Measurements from ENCODE around the gene RDH5.

DNA sequence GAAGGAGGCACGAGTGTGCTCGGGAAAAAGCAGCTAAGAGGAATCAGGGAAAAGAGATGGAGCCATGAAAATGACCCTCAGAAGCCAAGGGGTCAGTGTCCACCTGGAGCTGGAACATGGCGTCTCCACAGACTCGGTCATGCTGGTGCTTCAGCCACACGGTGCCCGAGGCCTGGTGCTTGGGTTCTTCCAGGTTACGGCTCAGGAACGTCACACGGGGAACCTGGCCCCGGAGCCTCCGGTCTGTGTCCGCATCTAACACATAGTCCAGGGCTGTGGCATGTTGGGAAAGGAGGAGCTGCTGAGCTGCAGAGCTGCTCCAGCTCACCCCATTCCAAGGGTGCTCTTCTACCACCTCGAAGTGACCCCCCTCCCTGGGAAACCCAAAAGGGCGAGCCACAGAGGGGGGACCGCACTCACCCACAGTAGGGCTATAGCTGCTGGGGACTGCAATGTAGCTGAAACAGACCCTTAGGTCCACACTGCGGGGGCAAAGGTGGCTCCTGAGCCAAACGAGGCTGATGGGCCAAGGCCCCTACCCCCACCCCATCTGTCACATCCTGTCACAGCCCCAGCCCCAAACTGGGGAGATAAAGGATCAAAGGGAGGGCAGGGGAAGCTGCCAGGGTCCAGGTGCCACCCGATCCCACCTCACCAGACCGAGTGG lies 23.3 kb upstream of the RDH5 start:
- no peak for TF ChIP-seq CTCF (IDR thresholded peaks at IDR 0.05 in 2 of 3, conservative IDR thresholded peaks at IDR 0.05 in 1 of 3; ENCODE audit: borderline replicate concordance in 1 of 3, insufficient read depth in 1 of 3, low read depth in 2 of 3, low read length in 2 of 3)
- TF ChIP-seq, protein P1, sequence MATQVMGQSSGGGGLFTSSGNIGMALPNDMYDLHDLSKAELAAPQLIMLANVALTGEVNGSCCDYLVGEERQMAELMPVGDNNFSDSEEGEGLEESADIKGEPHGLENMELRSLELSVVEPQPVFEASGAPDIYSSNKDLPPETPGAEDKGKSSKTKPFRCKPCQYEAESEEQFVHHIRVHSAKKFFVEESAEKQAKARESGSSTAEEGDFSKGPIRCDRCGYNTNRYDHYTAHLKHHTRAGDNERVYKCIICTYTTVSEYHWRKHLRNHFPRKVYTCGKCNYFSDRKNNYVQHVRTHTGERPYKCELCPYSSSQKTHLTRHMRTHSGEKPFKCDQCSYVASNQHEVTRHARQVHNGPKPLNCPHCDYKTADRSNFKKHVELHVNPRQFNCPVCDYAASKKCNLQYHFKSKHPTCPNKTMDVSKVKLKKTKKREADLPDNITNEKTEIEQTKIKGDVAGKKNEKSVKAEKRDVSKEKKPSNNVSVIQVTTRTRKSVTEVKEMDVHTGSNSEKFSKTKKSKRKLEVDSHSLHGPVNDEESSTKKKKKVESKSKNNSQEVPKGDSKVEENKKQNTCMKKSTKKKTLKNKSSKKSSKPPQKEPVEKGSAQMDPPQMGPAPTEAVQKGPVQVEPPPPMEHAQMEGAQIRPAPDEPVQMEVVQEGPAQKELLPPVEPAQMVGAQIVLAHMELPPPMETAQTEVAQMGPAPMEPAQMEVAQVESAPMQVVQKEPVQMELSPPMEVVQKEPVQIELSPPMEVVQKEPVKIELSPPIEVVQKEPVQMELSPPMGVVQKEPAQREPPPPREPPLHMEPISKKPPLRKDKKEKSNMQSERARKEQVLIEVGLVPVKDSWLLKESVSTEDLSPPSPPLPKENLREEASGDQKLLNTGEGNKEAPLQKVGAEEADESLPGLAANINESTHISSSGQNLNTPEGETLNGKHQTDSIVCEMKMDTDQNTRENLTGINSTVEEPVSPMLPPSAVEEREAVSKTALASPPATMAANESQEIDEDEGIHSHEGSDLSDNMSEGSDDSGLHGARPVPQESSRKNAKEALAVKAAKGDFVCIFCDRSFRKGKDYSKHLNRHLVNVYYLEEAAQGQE (IDR thresholded peaks at IDR 0.05; ENCODE audit: low read depth), result no peak
- no peak for TF ChIP-seq JUND (IDR thresholded peaks at IDR 0.05)
